Transverse colon (tissue), 4 donors: ENCODE results near the gene FAM131C.

Experiments used
- EP300 ChIP-seq: sonication (generic); formaldehyde crosslinking; IDR thresholded peaks from one replicate; pipeline ENCODE4 v1.6.1; 2017; ENCODE audit warnings: antibody characterized with exemption, low read depth
- POLR2A ChIP-seq: fragments of 450-650 bp; IDR thresholded peaks from one replicate; pipeline ENCODE4 v1.6.1; 2016; ENCODE audit warnings: antibody characterized with exemption, mild to moderate bottlenecking, moderate library complexity
- POLR2AphosphoS5 ChIP-seq, 3 donors: sonication (generic); formaldehyde crosslinking; IDR thresholded peaks; one replicate each; pipeline ENCODE4 v1.6.1; 2016; ENCODE audit warnings: antibody characterized with exemption in 3 of 3
- TF ChIP-seq, protein P1 (sequence below), 5 experiments: fragments of 200-600 bp in 3 of 5; fragments of 450-650 bp in 2 of 5; sonication (generic) in 3 of 5; IDR thresholded peaks; 1 replicate in 2 of 5; 2 replicates in 3 of 5; pipeline ENCODE4 v1.5.1; 2016 to 2017; ENCODE audit warnings: antibody characterized with exemption in 5 of 5, inconsistent platforms in 3 of 5, mild to moderate bottlenecking in 2 of 5, moderate library complexity in 1 of 5

DNA sequence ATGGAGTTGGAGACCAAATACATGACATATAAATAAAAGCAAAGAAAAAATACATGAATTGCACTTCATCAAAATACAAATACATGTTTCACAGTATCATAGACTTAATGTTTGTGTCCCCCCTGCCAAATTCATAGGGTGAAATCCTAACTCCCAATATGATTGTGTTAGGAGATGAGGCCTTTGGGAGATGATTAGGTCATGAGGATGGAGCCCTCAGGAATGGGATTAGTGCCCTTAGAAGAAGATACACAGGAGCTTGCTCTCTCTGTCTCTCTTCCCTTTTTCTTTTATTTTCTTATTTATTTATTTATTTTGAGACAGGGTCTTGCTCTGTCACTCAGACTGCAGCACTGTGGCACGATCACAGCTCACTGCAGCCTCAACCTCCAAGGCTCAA is 26.0 kb upstream of the FAM131C start:
- TF ChIP-seq, protein P1, sequence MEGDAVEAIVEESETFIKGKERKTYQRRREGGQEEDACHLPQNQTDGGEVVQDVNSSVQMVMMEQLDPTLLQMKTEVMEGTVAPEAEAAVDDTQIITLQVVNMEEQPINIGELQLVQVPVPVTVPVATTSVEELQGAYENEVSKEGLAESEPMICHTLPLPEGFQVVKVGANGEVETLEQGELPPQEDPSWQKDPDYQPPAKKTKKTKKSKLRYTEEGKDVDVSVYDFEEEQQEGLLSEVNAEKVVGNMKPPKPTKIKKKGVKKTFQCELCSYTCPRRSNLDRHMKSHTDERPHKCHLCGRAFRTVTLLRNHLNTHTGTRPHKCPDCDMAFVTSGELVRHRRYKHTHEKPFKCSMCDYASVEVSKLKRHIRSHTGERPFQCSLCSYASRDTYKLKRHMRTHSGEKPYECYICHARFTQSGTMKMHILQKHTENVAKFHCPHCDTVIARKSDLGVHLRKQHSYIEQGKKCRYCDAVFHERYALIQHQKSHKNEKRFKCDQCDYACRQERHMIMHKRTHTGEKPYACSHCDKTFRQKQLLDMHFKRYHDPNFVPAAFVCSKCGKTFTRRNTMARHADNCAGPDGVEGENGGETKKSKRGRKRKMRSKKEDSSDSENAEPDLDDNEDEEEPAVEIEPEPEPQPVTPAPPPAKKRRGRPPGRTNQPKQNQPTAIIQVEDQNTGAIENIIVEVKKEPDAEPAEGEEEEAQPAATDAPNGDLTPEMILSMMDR (IDR thresholded peaks at IDR 0.05): no peak
- TF ChIP-seq POLR2A: no peak
- TF ChIP-seq POLR2AphosphoS5 (IDR thresholded peaks at IDR 0.05): no peak
- TF ChIP-seq EP300: no peak
